ENCODE results near the gene C19orf47. TPM values are rescaled to one million over a fixed set of nuclear protein-coding genes. Genes with fewer than 3 reads are reported as not detected.

The C19orf47 gene
- total and polyA plus RNA-seq, 2 donors (not counting 1 experiment from before 2014, with no cell fraction given): 5.1 to 9.1 TPM

GRCh38 chr19:40392894-40393517, 44.8 kb upstream of the C19orf47 start:
- H3K27ac ChIP-seq (ENCODE audit: insufficient read depth, low read length): no peak overlapping the region
- no peak overlapping the region for H2AFZ ChIP-seq (ENCODE audit: low read length)
- no peaks in the 10 kb centered on the region for H3K79me2 ChIP-seq (ENCODE audit: control insufficient read depth, insufficient read depth, low read length)
- DNase-seq (ENCODE audit: low read depth in 2 of 2): no peak
- H3K9ac ChIP-seq (ENCODE audit: insufficient read depth, low read length): no peak overlapping the region
- no peaks in the 10 kb centered on the region for H3K36me3 ChIP-seq (ENCODE audit: control insufficient read depth, insufficient read depth, low read length)
- no peak for TF ChIP-seq EZH2 (IDR thresholded peaks at IDR 0.05; ENCODE audit: low read length, missing control alignments)
- TF ChIP-seq CTCF (conservative IDR thresholded peaks at IDR 0.05 in 1 of 2, IDR thresholded peaks at IDR 0.05 in 1 of 2; ENCODE audit: low read depth in 1 of 2, low read length in 2 of 2): no peak
- H3K4me1 ChIP-seq (ENCODE audit: control insufficient read depth, extremely low read depth, insufficient read depth, low read length): no peaks in the 10 kb centered on the region
- no peaks in the 10 kb centered on the region for H4K20me1 ChIP-seq (ENCODE audit: control insufficient read depth, extremely low read depth, insufficient read depth, low read length)
- H3K27me3 ChIP-seq (ENCODE audit: control insufficient read depth, insufficient read depth, low read length): no peaks in the 10 kb centered on the region
- no peak overlapping the region for H3K4me3 ChIP-seq (replicated peaks in 1 of 4; ENCODE audit: control extremely low read depth in 1 of 4, insufficient read depth in 1 of 4, low read depth in 3 of 4, low read length in 4 of 4)
- no peak overlapping the region for H3K4me2 ChIP-seq (ENCODE audit: extremely low read depth, insufficient read depth, low read length)
- H3K9me3 ChIP-seq (ENCODE audit: control insufficient read depth, insufficient read depth, low read depth, low read length): no peaks in the 10 kb centered on the region

GRCh38 chr19:40392123-40392522, 43.9 kb upstream of the C19orf47 start:
- H3K36me3 ChIP-seq (ENCODE audit: control insufficient read depth, insufficient read depth, low read length): no peaks in the 10 kb centered on the region
- no peak for TF ChIP-seq EZH2 (IDR thresholded peaks at IDR 0.05; ENCODE audit: low read length, missing control alignments)
- no peak for TF ChIP-seq CTCF (conservative IDR thresholded peaks at IDR 0.05 in 1 of 2, IDR thresholded peaks at IDR 0.05 in 1 of 2; ENCODE audit: low read depth in 1 of 2, low read length in 2 of 2)
- no peaks in the 10 kb centered on the region for H3K27me3 ChIP-seq (ENCODE audit: control insufficient read depth, insufficient read depth, low read length)
- H4K20me1 ChIP-seq (ENCODE audit: control insufficient read depth, extremely low read depth, insufficient read depth, low read length): no peaks in the 10 kb centered on the region
- H3K79me2 ChIP-seq (ENCODE audit: control insufficient read depth, insufficient read depth, low read length): no peaks in the 10 kb centered on the region
- H2AFZ ChIP-seq (ENCODE audit: low read length): no peak overlapping the region
- H3K4me2 ChIP-seq (ENCODE audit: extremely low read depth, insufficient read depth, low read length): no peak overlapping the region
- no peaks in the 10 kb centered on the region for H3K9me3 ChIP-seq (ENCODE audit: control insufficient read depth, insufficient read depth, low read depth, low read length)
- H3K9ac ChIP-seq (ENCODE audit: insufficient read depth, low read length): no peak overlapping the region
- no peak for DNase-seq (ENCODE audit: low read depth in 2 of 2)
- H3K4me3 ChIP-seq (replicated peaks in 1 of 4; ENCODE audit: control extremely low read depth in 1 of 4, insufficient read depth in 1 of 4, low read depth in 3 of 4, low read length in 4 of 4): no peak overlapping the region
- no peaks in the 10 kb centered on the region for H3K4me1 ChIP-seq (ENCODE audit: control insufficient read depth, extremely low read depth, insufficient read depth, low read length)
- H3K27ac ChIP-seq (ENCODE audit: insufficient read depth, low read length): no peak overlapping the region

GRCh38 chr19:40390084-40390742, 42.0 kb upstream of the C19orf47 start, which contains the start of gene HIPK4:
Gene HIPK4 (minus strand): TSS chr19:40390181. CDS start chr19:40389902, 279 bp downstream.
- no peak within 1 kb of the TSS for H3K4me3 ChIP-seq (replicated peaks in 1 of 4; ENCODE audit: control extremely low read depth in 1 of 4, insufficient read depth in 1 of 4, low read depth in 3 of 4, low read length in 4 of 4)
- H3K9ac ChIP-seq (ENCODE audit: insufficient read depth, low read length): no peak within 1 kb of the TSS
- TF ChIP-seq EZH2 (IDR thresholded peaks at IDR 0.05; ENCODE audit: low read length, missing control alignments) (no peak), CTCF (conservative IDR thresholded peaks at IDR 0.05 in 1 of 2, IDR thresholded peaks at IDR 0.05 in 1 of 2; ENCODE audit: low read depth in 1 of 2, low read length in 2 of 2) (no peak)
- no peak within 1 kb of the TSS for H3K27ac ChIP-seq (ENCODE audit: insufficient read depth, low read length)
- H3K27me3 ChIP-seq (ENCODE audit: control insufficient read depth, insufficient read depth, low read length): no peaks in the 10 kb centered on the region
- no peaks in the 10 kb centered on the region for H3K36me3 ChIP-seq (ENCODE audit: control insufficient read depth, insufficient read depth, low read length)
- no peaks in the 10 kb centered on the region for H3K4me1 ChIP-seq (ENCODE audit: control insufficient read depth, extremely low read depth, insufficient read depth, low read length)
- H3K79me2 ChIP-seq (ENCODE audit: control insufficient read depth, insufficient read depth, low read length): no peaks in the 10 kb centered on the region
- H4K20me1 ChIP-seq (ENCODE audit: control insufficient read depth, extremely low read depth, insufficient read depth, low read length): no peaks in the 10 kb centered on the region
- DNase-seq (ENCODE audit: low read depth in 2 of 2): no peak
- no peak within 1 kb of the TSS for H2AFZ ChIP-seq (ENCODE audit: low read length)
- H3K4me2 ChIP-seq (ENCODE audit: extremely low read depth, insufficient read depth, low read length): no peak within 1 kb of the TSS
- no peaks in the 10 kb centered on the region for H3K9me3 ChIP-seq (ENCODE audit: control insufficient read depth, insufficient read depth, low read depth, low read length)

Data from fibroblast of lung (primary cell).